Prostate gland (tissue), 2 donors: ENCODE results near the gene EFCAB8. TPM values are rescaled to one million over a fixed set of nuclear protein-coding genes. Genes with fewer than 3 reads are reported as not detected.

Experiments used
- DNase-seq: peaks from one replicate; pipeline ENCODE4 v3.0.0-alpha.2; 2019; ENCODE audit warnings: low spot score
- H3K27ac ChIP-seq, 2 donors: fragments of 200-600 bp; sonication (generic); 2 replicates each; pipeline ENCODE4 v1.5.1; 2017 to 2019
- H3K27me3 ChIP-seq: fragments of 200-600 bp; sonication (generic); replicated peaks from 2 replicates; pipeline ENCODE4 v1.5.1; 2019; ENCODE audit not compliant: insufficient read depth
- H3K36me3 ChIP-seq, 2 donors: fragments of 200-600 bp; sonication (generic); 1 replicate in 1 of 2; 2 replicates in 1 of 2; pipeline versions ENCODE4 v1.5.1 to v1.8.1; 2017 to 2019
- H3K4me1 ChIP-seq: fragments of 200-600 bp; sonication (generic); replicated peaks from 2 replicates; pipeline ENCODE4 v1.5.1; 2019
- H3K4me3 ChIP-seq, 2 donors: fragments of 200-600 bp; sonication (generic); 2 replicates each; pipeline ENCODE4 v1.5.1; 2017 to 2019
- H3K9me3 ChIP-seq: fragments of 200-600 bp; sonication (generic); 2 replicates; pipeline ENCODE4 v1.5.1; 2017
- CTCF ChIP-seq, 4 experiments: fragments of 200-600 bp in 2 of 4; fragments of 450-650 bp in 2 of 4; sonication (generic) in 2 of 4; IDR thresholded peaks; 1 replicate in 3 of 4; 2 replicates in 1 of 4; pipeline ENCODE4 v1.5.1; 2016 to 2019; ENCODE audit warnings: antibody characterized with exemption in 4 of 4, mild to moderate bottlenecking in 2 of 4, moderate library complexity in 2 of 4
- POLR2A ChIP-seq: fragments of 450-650 bp; IDR thresholded peaks from one replicate; pipeline ENCODE4 v1.6.1; 2016; ENCODE audit warnings: antibody characterized with exemption, mild to moderate bottlenecking
- POLR2AphosphoS5 ChIP-seq: sonication (generic); formaldehyde crosslinking; IDR thresholded peaks from one replicate; pipeline ENCODE4 v1.6.1; 2017; ENCODE audit warnings: antibody characterized with exemption
- WGBS: methylation state at CpG from one replicate; pipeline ENCODE4 v1.1.5; 2018; 5-methylcytosine and 5-hydroxymethylcytosine counted together
- intact Hi-C: fragments of 100-400 bp; cut with DNase I; formaldehyde crosslinking; loops from one replicate; pipeline ENCODE4 v1.14.2; 2022
- total RNA-seq, 2 donors: library from RNA; depleted of rRNA; stranded (reverse); fragments of >200 nt; gene quantifications; one replicate each; pipeline ENCODE4 v1.1.0, GENCODE V29; 2016

Gene EFCAB8
- total RNA-seq, 2 donors from 2014 or later, result 0.87 to 1.8 TPM

GRCh38 chr20:32820698-32821377, 37.9 kb upstream of the EFCAB8 start:
- WGBS, result 76% methylated on average over 25 of the region's 25 CpGs
- H3K9me3 ChIP-seq, result no peaks in the 10 kb centered on the region
- TF ChIP-seq POLR2A (no peak), CTCF (IDR thresholded peaks at IDR 0.05) (no peak), POLR2AphosphoS5 (no peak)
- H3K27me3 ChIP-seq, result no peaks in the 10 kb centered on the region
- DNase-seq, result no peak
- H3K4me3 ChIP-seq, result peak overlapping the region; percentile 79 to 86
- H3K36me3 ChIP-seq, result no peaks in the 10 kb centered on the region
- peak overlapping the region; percentile 95 to 96 for H3K27ac ChIP-seq
- intact Hi-C loops, result no loop called here
- H3K4me1 ChIP-seq, result peaks cover 10% of the 10 kb centered on the region

- H3K27me3 ChIP-seq, result no peaks in the 10 kb centered on the region
- no peak overlapping the region for H3K27ac ChIP-seq
- TF ChIP-seq CTCF (IDR thresholded peaks at IDR 0.05), result no peak
- TF ChIP-seq POLR2AphosphoS5, result no peak
- no peak for TF ChIP-seq POLR2A
- no peaks in the 10 kb centered on the region for H3K9me3 ChIP-seq
- no peak for DNase-seq
- H3K36me3 ChIP-seq, result no peaks in the 10 kb centered on the region
- peaks cover 10% of the 10 kb centered on the region for H3K4me1 ChIP-seq
- intact Hi-C loops, result no loop called here
- WGBS, result 62% methylated on average over 5 of the region's 5 CpGs
- no peak overlapping the region for H3K4me3 ChIP-seq
Measured at GRCh38 chr20:32822225-32822624, 36.5 kb upstream of the EFCAB8 start.

GRCh38 chr20:32823078-32823477, 35.6 kb upstream of the EFCAB8 start:
- no peaks in the 10 kb centered on the region for H3K36me3 ChIP-seq
- peak overlapping the region in 1 of 2 donors; percentile 20 for H3K27ac ChIP-seq
- H3K27me3 ChIP-seq, result no peaks in the 10 kb centered on the region
- no peak for TF ChIP-seq POLR2A
- no peak for TF ChIP-seq POLR2AphosphoS5
- TF ChIP-seq CTCF (IDR thresholded peaks at IDR 0.05), result no peak
- H3K9me3 ChIP-seq, result no peaks in the 10 kb centered on the region
- H3K4me3 ChIP-seq, result no peak overlapping the region
- intact Hi-C loops, result no loop called here
- 65% methylated on average over 3 of the region's 3 CpGs for WGBS
- peaks cover 10% of the 10 kb centered on the region for H3K4me1 ChIP-seq
- DNase-seq, result no peak

GRCh38 chr20:32823737-32824588, 34.8 kb upstream of the EFCAB8 start:
- Histone ChIP-seq H3K27ac (peak overlapping the region in 1 of 2 donors; percentile 20), H3K27me3 (no peaks in the 10 kb centered on the region), H3K36me3 (no peaks in the 10 kb centered on the region), H3K4me3 (no peak overlapping the region), H3K4me1 (peaks cover 12% of the 10 kb centered on the region), H3K9me3 (no peaks in the 10 kb centered on the region)
- WGBS, result 80% methylated on average over 7 of the region's 7 CpGs
- no peak for TF ChIP-seq CTCF (IDR thresholded peaks at IDR 0.05)
- TF ChIP-seq POLR2AphosphoS5, result no peak
- TF ChIP-seq POLR2A, result no peak
- no peak for DNase-seq
- intact Hi-C loops, result no loop called here
